ENCODE results near the gene THSD7A. TPM values are rescaled to one million over a fixed set of nuclear protein-coding genes. Genes with fewer than 3 reads are reported as not detected.

THSD7A gene
- total RNA-seq, 1 experiment from 2014 or later = 4.0 TPM

GRCh38 chr7:11768263-11768662, 63.7 kb downstream of the THSD7A start:
- TF ChIP-seq EZH2 (IDR thresholded peaks at IDR 0.05; ENCODE audit: low read depth) = no peak
- no peak for TF ChIP-seq CTCF (conservative IDR thresholded peaks at IDR 0.05)
- Histone ChIP-seq H3F3A (ENCODE audit: insufficient read depth, low read depth) (no peaks in the 10 kb centered on the region), H2AFZ (no peak overlapping the region), H3K9me3 (ENCODE audit: insufficient read depth, low read depth) (no peaks in the 10 kb centered on the region), H3K4me2 (no peak overlapping the region), H3K4me1 (replicated peaks; ENCODE audit: insufficient read depth) (no peaks in the 10 kb centered on the region), H3K4me3 (no peak overlapping the region), H3K9me2 (ENCODE audit: insufficient read depth) (peaks cover 4% of the 10 kb centered on the region; the same call in 1 of the 2 replicates), H3K79me2 (ENCODE audit: low read depth) (no peaks in the 10 kb centered on the region), H3K36me3 (ENCODE audit: low read depth) (no peaks in the 10 kb centered on the region), H3K27ac (no peak overlapping the region), H3K27me3 (ENCODE audit: insufficient read depth, low read depth) (no peaks in the 10 kb centered on the region), H4K20me1 (ENCODE audit: insufficient read depth) (no peaks in the 10 kb centered on the region)
- intact Hi-C loops (cut with micrococcal nuclease; ENCODE audit: unreplicated experiment) = no loop called here
- POLR2A ChIA-PET (ENCODE audit: unreplicated experiment) = no interaction called here
- DNase-seq = no peak
- BruUV-seq (replicated peaks) = no TSS peak
- CTCF ChIA-PET = no interaction called here

GRCh38 chr7:11767148-11767547, 64.8 kb downstream of the THSD7A start:
- no peaks in the 10 kb centered on the region for H3K27me3 ChIP-seq (ENCODE audit: insufficient read depth, low read depth)
- TF ChIP-seq EZH2 (IDR thresholded peaks at IDR 0.05; ENCODE audit: low read depth) (no peak), CTCF (conservative IDR thresholded peaks at IDR 0.05) (no peak)
- no TSS peak for BruUV-seq (replicated peaks)
- intact Hi-C loops (cut with micrococcal nuclease; ENCODE audit: unreplicated experiment) = no loop called here
- no peaks in the 10 kb centered on the region for H3K4me1 ChIP-seq (replicated peaks; ENCODE audit: insufficient read depth)
- H3K36me3 ChIP-seq (ENCODE audit: low read depth) = no peaks in the 10 kb centered on the region
- CTCF ChIA-PET = no interaction called here
- no peak overlapping the region for H3K27ac ChIP-seq
- no peaks in the 10 kb centered on the region for H3K79me2 ChIP-seq (ENCODE audit: low read depth)
- H4K20me1 ChIP-seq (ENCODE audit: insufficient read depth) = no peaks in the 10 kb centered on the region
- H3K4me2 ChIP-seq = no peak overlapping the region
- 0 out of 2 replicates have a peak, but pooled peaks cover 6% of the 10 kb centered on the region for H3K9me2 ChIP-seq (ENCODE audit: insufficient read depth)
- POLR2A ChIA-PET (ENCODE audit: unreplicated experiment) = no interaction called here
- no peak for DNase-seq
- H3K4me3 ChIP-seq = no peak overlapping the region
- no peak overlapping the region for H2AFZ ChIP-seq
- H3F3A ChIP-seq (ENCODE audit: insufficient read depth, low read depth) = no peaks in the 10 kb centered on the region
- no peaks in the 10 kb centered on the region for H3K9me3 ChIP-seq (ENCODE audit: insufficient read depth, low read depth)

GRCh38 chr7:11760372-11760771, 71.6 kb downstream of the THSD7A start:
- H3K27ac ChIP-seq = no peak overlapping the region
- no peaks in the 10 kb centered on the region for H3K4me1 ChIP-seq (replicated peaks; ENCODE audit: insufficient read depth)
- no peak overlapping the region for H2AFZ ChIP-seq
- H3F3A ChIP-seq (ENCODE audit: insufficient read depth, low read depth) = no peaks in the 10 kb centered on the region
- H3K9me2 ChIP-seq (ENCODE audit: insufficient read depth) = 0 out of 2 replicates have a peak, but pooled peaks cover 6% of the 10 kb centered on the region
- no peaks in the 10 kb centered on the region for H3K9me3 ChIP-seq (ENCODE audit: insufficient read depth, low read depth)
- H3K36me3 ChIP-seq (ENCODE audit: low read depth) = no peaks in the 10 kb centered on the region
- no TSS peak for BruUV-seq (replicated peaks)
- CTCF ChIA-PET = no interaction called here
- no peak for DNase-seq
- H3K4me3 ChIP-seq = no peak overlapping the region
- no peaks in the 10 kb centered on the region for H3K79me2 ChIP-seq (ENCODE audit: low read depth)
- H4K20me1 ChIP-seq (ENCODE audit: insufficient read depth) = no peaks in the 10 kb centered on the region
- H3K27me3 ChIP-seq (ENCODE audit: insufficient read depth, low read depth) = no peaks in the 10 kb centered on the region
- POLR2A ChIA-PET (ENCODE audit: unreplicated experiment) = no interaction called here
- intact Hi-C loops (cut with micrococcal nuclease; ENCODE audit: unreplicated experiment) = no loop called here
- no peak overlapping the region for H3K4me2 ChIP-seq
- no peak for TF ChIP-seq CTCF (conservative IDR thresholded peaks at IDR 0.05)
- no peak for TF ChIP-seq EZH2 (IDR thresholded peaks at IDR 0.05; ENCODE audit: low read depth)
